SK-N-SH treated with all-trans-retinoic acid at 6 μM for 48 hours (cell line): Measurements from ENCODE around the gene B3GNT7.

Source experiments
- ATAC-seq: fragments of 200-7000 bp; cut with Tn5 transposase; 3 replicates; pipeline ENCODE4 v1.9.1; 2020; ENCODE audit warnings: mild to moderate bottlenecking, moderate library complexity
- ARNTL ChIP-seq: fragments of 450-650 bp; formaldehyde crosslinking; IDR thresholded peaks from 2 replicates; pipeline ENCODE4 v1.5.0; 2020; ENCODE audit warnings: low read depth, mild to moderate bottlenecking, moderate library complexity, borderline replicate concordance
- BACH2 ChIP-seq: fragments of 250-450 bp; sonication (Bioruptor Pico); IDR thresholded peaks from 2 replicates; pipeline ENCODE4 v1.9.0; 2021; ENCODE audit warnings: mild to moderate bottlenecking, borderline replicate concordance
- CSDC2 ChIP-seq: fragments of 250-450 bp; sonication (Bioruptor Pico); IDR thresholded peaks from 2 replicates; pipeline ENCODE4 v1.5.0; 2020; ENCODE audit warnings: mild to moderate bottlenecking, moderate library complexity
- ESRRG ChIP-seq: fragments of 250-450 bp; sonication (Bioruptor Pico); IDR thresholded peaks from 2 replicates; pipeline ENCODE4 v1.6.1; 2021; ENCODE audit warnings: mild to moderate bottlenecking
- GLIS3 ChIP-seq: fragments of 250-450 bp; sonication (Bioruptor Pico); IDR thresholded peaks from 2 replicates; pipeline ENCODE4 v1.5.0; 2020; ENCODE audit warnings: mild to moderate bottlenecking, moderate library complexity
- ISL1 ChIP-seq: fragments of 250-450 bp; sonication (Bioruptor Pico); IDR thresholded peaks from 2 replicates; pipeline ENCODE4 v2.1.2; 2022; ENCODE audit warnings: mild to moderate bottlenecking, moderate library complexity
- PPARA ChIP-seq: fragments of 250-450 bp; sonication (Bioruptor Pico); IDR thresholded peaks from 2 replicates; pipeline ENCODE4 v1.5.0; 2020; ENCODE audit warnings: mild to moderate bottlenecking, borderline replicate concordance
- TOX ChIP-seq: fragments of 250-450 bp; sonication (Bioruptor Pico); IDR thresholded peaks from 2 replicates; pipeline ENCODE4 v1.8.0; 2021; ENCODE audit warnings: mild to moderate bottlenecking, moderate library complexity, borderline replicate concordance
- ZC3H10 ChIP-seq: fragments of 250-450 bp; sonication (Bioruptor Pico); IDR thresholded peaks from 2 replicates; pipeline ENCODE4 v1.5.1; 2021; ENCODE audit warnings: mild to moderate bottlenecking, moderate library complexity
- ZFP3 ChIP-seq: fragments of 250-450 bp; sonication (Bioruptor Pico); IDR thresholded peaks from 2 replicates; pipeline ENCODE4 v1.5.0; 2020; ENCODE audit warnings: mild to moderate bottlenecking, moderate library complexity
- ZNF565 ChIP-seq: fragments of 450-650 bp; formaldehyde crosslinking; conservative IDR thresholded peaks from 2 replicates; pipeline ENCODE4 v1.5.0; 2020; ENCODE audit warnings: low read depth, mild to moderate bottlenecking, moderate library complexity
- ZNF70 ChIP-seq: fragments of 450-650 bp; formaldehyde crosslinking; IDR thresholded peaks from 2 replicates; pipeline ENCODE4 v1.5.0; 2020; ENCODE audit warnings: mild to moderate bottlenecking, moderate library complexity
- ZNF8 ChIP-seq: fragments of 450-650 bp; formaldehyde crosslinking; IDR thresholded peaks from 2 replicates; pipeline ENCODE4 v1.5.0; 2020; ENCODE audit warnings: mild to moderate bottlenecking, moderate library complexity
- TF ChIP-seq, protein P1 (sequence below): fragments of 250-450 bp; sonication (Bioruptor Pico); IDR thresholded peaks from 2 replicates; pipeline ENCODE4 v1.8.0; 2021; ENCODE audit warnings: low read depth, mild to moderate bottlenecking, moderate library complexity, borderline replicate concordance
- TF ChIP-seq, protein P2 (sequence below): fragments of 250-450 bp; sonication (Bioruptor Pico); IDR thresholded peaks from 2 replicates; pipeline ENCODE4 v1.8.0; 2020; ENCODE audit warnings: mild to moderate bottlenecking, moderate library complexity, borderline replicate concordance
- TF ChIP-seq, protein P3 (sequence below): fragments of 250-450 bp; sonication (Bioruptor Pico); IDR thresholded peaks from 2 replicates; pipeline ENCODE4 v1.5.0; 2020; ENCODE audit warnings: mild to moderate bottlenecking, moderate library complexity

The B3GNT7 gene

DNA sequence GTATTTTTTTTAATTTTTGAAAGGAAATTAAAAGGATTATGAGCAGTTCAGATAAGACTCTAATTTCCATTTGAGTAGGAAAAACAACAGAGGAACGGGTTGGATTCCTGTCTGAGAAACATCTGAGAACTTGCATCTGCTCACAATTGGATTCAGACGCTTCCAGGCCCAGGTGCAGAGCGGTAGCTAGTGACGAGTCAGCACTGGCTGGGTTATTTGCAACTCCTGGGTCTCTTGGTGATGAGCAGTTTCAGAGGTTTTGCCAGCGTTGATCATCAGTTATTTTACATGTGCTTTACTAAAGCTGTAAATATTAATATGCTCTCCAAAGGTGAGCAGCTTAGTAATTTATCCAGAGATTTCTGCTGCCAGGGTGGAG lies 39.1 kb upstream of the B3GNT7 start (continued):
- no peak for TF ChIP-seq ISL1 (CRISPR knock-in tag)
- TF ChIP-seq BACH2 = no peak

DNA sequence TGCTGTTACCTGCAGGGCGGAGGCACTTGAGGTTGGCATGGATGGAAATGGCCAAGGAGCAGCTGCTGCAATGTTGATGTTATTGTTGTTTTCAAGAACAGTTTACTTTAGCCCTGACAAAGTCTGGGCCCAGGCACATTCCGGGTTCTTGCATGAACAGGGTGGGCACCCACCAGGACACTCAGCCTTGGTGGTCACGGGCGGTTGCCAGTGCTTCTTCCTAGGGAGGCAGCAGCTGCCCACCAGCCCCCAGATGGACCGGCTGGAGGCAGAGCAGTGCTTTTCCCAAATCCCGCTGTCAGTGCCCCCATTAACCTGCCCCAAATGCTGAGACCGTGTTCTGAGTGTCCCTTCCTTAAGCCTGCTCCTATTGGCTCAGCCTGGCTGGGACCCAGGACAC lies 38.5 kb upstream of the B3GNT7 start:
- no peak for TF ChIP-seq ZNF70 (CRISPR knock-in tag)
- TF ChIP-seq CSDC2 = no peak
- no peak for TF ChIP-seq ZNF565 (CRISPR knock-in tag)
- TF ChIP-seq, protein P1, sequence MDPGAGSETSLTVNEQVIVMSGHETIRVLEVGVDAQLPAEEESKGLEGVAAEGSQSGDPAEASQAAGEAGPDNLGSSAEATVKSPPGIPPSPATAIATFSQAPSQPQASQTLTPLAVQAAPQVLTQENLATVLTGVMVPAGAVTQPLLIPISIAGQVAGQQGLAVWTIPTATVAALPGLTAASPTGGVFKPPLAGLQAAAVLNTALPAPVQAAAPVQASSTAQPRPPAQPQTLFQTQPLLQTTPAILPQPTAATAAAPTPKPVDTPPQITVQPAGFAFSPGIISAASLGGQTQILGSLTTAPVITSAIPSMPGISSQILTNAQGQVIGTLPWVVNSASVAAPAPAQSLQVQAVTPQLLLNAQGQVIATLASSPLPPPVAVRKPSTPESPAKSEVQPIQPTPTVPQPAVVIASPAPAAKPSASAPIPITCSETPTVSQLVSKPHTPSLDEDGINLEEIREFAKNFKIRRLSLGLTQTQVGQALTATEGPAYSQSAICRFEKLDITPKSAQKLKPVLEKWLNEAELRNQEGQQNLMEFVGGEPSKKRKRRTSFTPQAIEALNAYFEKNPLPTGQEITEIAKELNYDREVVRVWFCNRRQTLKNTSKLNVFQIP (CRISPR knock-in tag) = no peak
- no peak for TF ChIP-seq ZFP3 (CRISPR knock-in tag)
- ATAC-seq = no peak

DNA sequence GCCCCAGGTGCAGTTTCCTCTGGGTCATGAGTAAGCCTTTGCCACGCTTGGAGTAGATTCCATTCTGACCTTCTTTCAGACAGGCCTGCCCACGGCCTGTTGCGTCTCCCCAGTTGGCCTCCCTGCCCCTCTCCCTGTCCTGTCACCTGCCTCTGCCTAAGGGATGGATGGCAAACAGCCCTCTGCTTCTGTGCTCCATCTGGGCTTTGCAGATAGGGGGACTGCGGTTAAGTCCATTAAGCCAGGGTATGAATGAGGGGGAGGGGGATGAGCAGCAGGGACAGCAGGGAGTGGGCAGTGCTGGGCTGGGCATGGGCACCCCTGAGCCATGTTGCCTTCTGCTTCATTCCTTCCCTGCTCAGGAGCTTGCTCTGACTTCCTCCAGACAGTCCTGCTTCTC lies 37.6 kb upstream of the B3GNT7 start:
- TF ChIP-seq TOX (CRISPR knock-in tag) (no peak), ARNTL (CRISPR knock-in tag) (no peak)
- TF ChIP-seq, protein P1 (CRISPR knock-in tag) = no peak
- TF ChIP-seq, protein P2, sequence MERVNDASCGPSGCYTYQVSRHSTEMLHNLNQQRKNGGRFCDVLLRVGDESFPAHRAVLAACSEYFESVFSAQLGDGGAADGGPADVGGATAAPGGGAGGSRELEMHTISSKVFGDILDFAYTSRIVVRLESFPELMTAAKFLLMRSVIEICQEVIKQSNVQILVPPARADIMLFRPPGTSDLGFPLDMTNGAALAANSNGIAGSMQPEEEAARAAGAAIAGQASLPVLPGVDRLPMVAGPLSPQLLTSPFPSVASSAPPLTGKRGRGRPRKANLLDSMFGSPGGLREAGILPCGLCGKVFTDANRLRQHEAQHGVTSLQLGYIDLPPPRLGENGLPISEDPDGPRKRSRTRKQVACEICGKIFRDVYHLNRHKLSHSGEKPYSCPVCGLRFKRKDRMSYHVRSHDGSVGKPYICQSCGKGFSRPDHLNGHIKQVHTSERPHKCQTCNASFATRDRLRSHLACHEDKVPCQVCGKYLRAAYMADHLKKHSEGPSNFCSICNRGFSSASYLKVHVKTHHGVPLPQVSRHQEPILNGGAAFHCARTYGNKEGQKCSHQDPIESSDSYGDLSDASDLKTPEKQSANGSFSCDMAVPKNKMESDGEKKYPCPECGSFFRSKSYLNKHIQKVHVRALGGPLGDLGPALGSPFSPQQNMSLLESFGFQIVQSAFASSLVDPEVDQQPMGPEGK (CRISPR knock-in tag) = no peak
- TF ChIP-seq, protein P3, sequence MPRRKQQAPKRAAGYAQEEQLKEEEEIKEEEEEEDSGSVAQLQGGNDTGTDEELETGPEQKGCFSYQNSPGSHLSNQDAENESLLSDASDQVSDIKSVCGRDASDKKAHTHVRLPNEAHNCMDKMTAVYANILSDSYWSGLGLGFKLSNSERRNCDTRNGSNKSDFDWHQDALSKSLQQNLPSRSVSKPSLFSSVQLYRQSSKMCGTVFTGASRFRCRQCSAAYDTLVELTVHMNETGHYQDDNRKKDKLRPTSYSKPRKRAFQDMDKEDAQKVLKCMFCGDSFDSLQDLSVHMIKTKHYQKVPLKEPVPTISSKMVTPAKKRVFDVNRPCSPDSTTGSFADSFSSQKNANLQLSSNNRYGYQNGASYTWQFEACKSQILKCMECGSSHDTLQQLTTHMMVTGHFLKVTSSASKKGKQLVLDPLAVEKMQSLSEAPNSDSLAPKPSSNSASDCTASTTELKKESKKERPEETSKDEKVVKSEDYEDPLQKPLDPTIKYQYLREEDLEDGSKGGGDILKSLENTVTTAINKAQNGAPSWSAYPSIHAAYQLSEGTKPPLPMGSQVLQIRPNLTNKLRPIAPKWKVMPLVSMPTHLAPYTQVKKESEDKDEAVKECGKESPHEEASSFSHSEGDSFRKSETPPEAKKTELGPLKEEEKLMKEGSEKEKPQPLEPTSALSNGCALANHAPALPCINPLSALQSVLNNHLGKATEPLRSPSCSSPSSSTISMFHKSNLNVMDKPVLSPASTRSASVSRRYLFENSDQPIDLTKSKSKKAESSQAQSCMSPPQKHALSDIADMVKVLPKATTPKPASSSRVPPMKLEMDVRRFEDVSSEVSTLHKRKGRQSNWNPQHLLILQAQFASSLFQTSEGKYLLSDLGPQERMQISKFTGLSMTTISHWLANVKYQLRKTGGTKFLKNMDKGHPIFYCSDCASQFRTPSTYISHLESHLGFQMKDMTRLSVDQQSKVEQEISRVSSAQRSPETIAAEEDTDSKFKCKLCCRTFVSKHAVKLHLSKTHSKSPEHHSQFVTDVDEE (CRISPR knock-in tag) = no peak
- no peak for ATAC-seq

DNA sequence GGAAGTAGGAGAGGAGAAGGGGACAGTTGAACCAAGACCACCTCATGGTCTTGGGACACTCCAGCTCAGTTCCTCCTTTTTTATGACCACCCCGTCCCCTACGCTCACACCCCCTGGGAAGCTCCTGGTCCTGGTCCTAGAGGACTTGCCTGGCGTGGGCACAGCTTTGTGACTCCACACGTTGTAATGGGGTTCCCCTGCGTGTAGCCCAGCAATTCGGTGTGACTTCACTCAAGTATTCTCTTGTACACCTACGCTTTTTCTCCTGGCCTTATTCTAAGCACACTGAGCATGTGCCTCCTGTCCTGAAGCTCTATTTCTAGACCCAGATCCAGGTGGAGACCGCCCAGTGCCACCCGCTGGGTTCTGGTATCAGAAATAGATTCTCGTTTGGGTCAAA lies 36.1 kb upstream of the B3GNT7 start:
- no peak for TF ChIP-seq ARNTL (CRISPR knock-in tag)
- TF ChIP-seq, protein P3 (CRISPR knock-in tag) = no peak
- TF ChIP-seq, protein P2 (CRISPR knock-in tag) = no peak
- no peak for TF ChIP-seq TOX (CRISPR knock-in tag)
- ATAC-seq = no peak

DNA sequence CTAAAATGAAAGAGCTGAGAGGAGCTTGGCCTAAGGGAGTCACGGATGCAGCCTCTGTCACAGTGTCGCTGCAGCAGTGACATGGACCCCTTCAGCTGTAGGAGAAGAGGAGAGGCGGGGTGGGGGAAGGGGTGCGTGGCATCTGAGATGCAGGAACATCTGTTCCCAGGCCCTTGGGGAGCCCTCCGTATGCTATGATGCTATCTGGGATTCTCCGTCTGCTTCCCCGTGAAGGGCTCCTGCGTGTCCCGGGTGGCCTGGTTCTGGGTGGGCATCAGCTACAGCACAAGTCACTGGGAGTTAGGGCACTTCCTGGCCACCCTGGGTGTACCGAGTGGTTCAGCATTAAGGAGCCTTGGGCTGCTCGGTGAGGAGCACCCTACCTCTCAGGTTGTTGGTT lies 35.6 kb upstream of the B3GNT7 start:
- ATAC-seq = no peak
- TF ChIP-seq ESRRG (CRISPR knock-in tag) = no peak
- TF ChIP-seq ZNF70 (CRISPR knock-in tag) = no peak
- TF ChIP-seq CSDC2 = no peak
- no peak for TF ChIP-seq BACH2
- no peak for TF ChIP-seq GLIS3
- TF ChIP-seq, protein P1 (CRISPR knock-in tag) = no peak
- TF ChIP-seq ZNF565 (CRISPR knock-in tag) = no peak
- no peak for TF ChIP-seq ZC3H10 (CRISPR knock-in tag)
- no peak for TF ChIP-seq ARNTL (CRISPR knock-in tag)
- no peak for TF ChIP-seq PPARA (CRISPR knock-in tag)
- no peak for TF ChIP-seq ZNF8
